HG03432 (cell line): Measurements from ENCODE around the gene ZDHHC9.

ENCODE experiments used
- ATAC-seq: cut with Tn5 transposase; IDR thresholded peaks from one replicate; pipeline ENCODE4 v1.9.1; 2021; ENCODE audit warnings: mild to moderate bottlenecking, moderate library complexity; ENCODE audit not compliant: unreplicated experiment

ZDHHC9 gene

GRCh38 chrX:129787336-129788055 is 56.2 kb downstream of the ZDHHC9 start:
- no peak for ATAC-seq

GRCh38 chrX:129786210-129786651 is 57.5 kb downstream of the ZDHHC9 start:
- peak; percentile 84 for ATAC-seq

- ATAC-seq: no peak
These were observed 58.3 kb downstream of the ZDHHC9 start for GRCh38 chrX:129785160-129785947.

GRCh38 chrX:129784371-129784770 is 59.3 kb downstream of the ZDHHC9 start:
- no peak for ATAC-seq

GRCh38 chrX:129783291-129783713 is 60.4 kb downstream of the ZDHHC9 start:
- ATAC-seq: no peak

- ATAC-seq: no peak
These were observed 61.0 kb downstream of the ZDHHC9 start for GRCh38 chrX:129782706-129783105.

GRCh38 chrX:129781680-129782495 is 61.8 kb downstream of the ZDHHC9 start:
- ATAC-seq: no peak

- ATAC-seq: peak; percentile 74
These were observed 62.5 kb downstream of the ZDHHC9 start for GRCh38 chrX:129781134-129781672.

- ATAC-seq: no peak
These were observed 63.1 kb downstream of the ZDHHC9 start for GRCh38 chrX:129780441-129781105.

GRCh38 chrX:129779747-129780146 is 63.9 kb downstream of the ZDHHC9 start, which contains the start of gene SASH3:
SASH3 (plus strand) TSS chrX:129779949; CDS start chrX:129780098, 149 bp downstream.
- peak; percentile 40 for ATAC-seq

GRCh38 chrX:129779086-129779672 is 64.5 kb downstream of the ZDHHC9 start:
- no peak for ATAC-seq

- peak; percentile 31 for ATAC-seq
These were observed 66.3 kb downstream of the ZDHHC9 start for GRCh38 chrX:129777218-129778030.

GRCh38 chrX:129773649-129774458 is 69.8 kb downstream of the ZDHHC9 start:
- no peak for ATAC-seq

- ATAC-seq: peak; percentile 74
These were observed 70.8 kb downstream of the ZDHHC9 start for GRCh38 chrX:129772796-129773431.

- ATAC-seq: no peak
These were observed 72.3 kb downstream of the ZDHHC9 start for GRCh38 chrX:129771266-129771995.

GRCh38 chrX:129769467-129770154 is 74.1 kb downstream of the ZDHHC9 start:
- peak; percentile 45 for ATAC-seq
